LNCaP clone FGC (cell line): ENCODE results near the gene RSRC1.
"Not testable (repeated sequence)": the region's sequence is repeated elsewhere in the genome, so short reads cannot be mapped to it uniquely, and the experiment has no call there.

Source experiments
- DNase-seq: peaks from one replicate; pipeline ENCODE4 v3.0.0-alpha.2; 2011; ENCODE audit warnings: low read depth
- H3K4me3 ChIP-seq: 2 replicates; pipeline ENCODE4 v1.5.1; 2011; ENCODE audit warnings: mild to moderate bottlenecking, low read depth, low read length, control low read depth
- TF ChIP-seq, protein P1 (sequence below): IDR thresholded peaks from 2 replicates; pipeline ENCODE4 v1.5.1; 2012; ENCODE audit warnings: mild to moderate bottlenecking; ENCODE audit not compliant: control insufficient read depth, insufficient read depth; ENCODE audit errors: extremely low read depth

Gene RSRC1

GRCh38 chr3:158308236-158308928 is 198.5 kb downstream of the RSRC1 start:
- no peak for DNase-seq
- no peak overlapping the region for H3K4me3 ChIP-seq
- TF ChIP-seq, protein P1, sequence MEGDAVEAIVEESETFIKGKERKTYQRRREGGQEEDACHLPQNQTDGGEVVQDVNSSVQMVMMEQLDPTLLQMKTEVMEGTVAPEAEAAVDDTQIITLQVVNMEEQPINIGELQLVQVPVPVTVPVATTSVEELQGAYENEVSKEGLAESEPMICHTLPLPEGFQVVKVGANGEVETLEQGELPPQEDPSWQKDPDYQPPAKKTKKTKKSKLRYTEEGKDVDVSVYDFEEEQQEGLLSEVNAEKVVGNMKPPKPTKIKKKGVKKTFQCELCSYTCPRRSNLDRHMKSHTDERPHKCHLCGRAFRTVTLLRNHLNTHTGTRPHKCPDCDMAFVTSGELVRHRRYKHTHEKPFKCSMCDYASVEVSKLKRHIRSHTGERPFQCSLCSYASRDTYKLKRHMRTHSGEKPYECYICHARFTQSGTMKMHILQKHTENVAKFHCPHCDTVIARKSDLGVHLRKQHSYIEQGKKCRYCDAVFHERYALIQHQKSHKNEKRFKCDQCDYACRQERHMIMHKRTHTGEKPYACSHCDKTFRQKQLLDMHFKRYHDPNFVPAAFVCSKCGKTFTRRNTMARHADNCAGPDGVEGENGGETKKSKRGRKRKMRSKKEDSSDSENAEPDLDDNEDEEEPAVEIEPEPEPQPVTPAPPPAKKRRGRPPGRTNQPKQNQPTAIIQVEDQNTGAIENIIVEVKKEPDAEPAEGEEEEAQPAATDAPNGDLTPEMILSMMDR: no peak

DNA sequence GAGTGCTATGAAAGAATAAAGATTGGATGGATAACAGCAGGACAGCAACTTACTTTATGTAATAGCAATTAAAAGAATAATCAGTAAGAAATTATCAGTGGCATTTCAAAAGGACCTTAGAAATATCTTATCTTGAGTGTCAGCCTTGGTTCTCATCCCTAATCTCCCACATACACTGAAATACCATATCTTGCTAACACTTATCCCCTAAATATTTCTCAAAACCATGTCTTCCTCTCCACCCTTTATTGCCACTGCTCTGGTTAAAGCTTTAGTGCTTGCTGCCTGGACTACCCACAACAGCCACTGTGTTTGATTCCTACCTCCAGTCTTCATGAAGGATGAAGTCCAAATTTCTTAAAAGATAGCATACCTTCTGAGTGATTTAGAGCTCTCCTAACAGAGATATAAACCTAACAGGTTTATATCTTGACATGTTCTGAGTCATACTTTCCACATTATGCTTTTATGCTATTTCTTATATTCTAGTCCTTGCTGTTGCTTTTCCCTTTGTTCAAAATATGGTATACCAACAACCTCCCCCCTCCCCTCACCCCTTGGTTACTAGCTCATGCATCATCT is 202.8 kb downstream of the RSRC1 start:
- no peak overlapping the region for H3K4me3 ChIP-seq

DNA sequence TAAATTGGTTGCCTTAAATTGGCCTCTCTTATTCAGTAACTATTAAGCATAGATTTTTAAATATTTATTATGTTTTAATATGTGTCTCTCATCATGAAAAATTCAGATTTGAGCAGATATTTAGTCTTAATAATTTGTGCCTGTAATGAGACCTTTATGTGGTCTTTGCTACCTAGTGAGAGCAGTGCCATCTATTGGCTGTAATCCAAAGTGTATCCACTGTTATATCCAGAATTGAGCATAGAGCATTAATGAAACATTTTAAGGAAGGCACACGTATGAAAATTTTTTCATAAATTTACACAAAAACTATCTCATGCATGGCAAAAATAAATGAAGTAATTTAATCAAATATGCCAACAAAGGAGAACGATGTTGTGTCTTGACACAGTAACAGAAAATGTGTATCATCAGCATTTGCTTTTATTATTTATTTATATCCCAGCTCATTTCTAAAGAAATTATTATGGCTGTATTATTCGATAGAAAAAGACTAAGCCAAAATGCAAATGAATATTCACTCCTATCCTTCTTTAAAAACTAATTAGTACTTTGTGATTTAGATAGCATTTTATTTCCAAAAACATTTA is 203.5 kb downstream of the RSRC1 start:
- peak; percentile 21 for DNase-seq
- TF ChIP-seq, protein P1: peak; percentile 55
- no peak overlapping the region for H3K4me3 ChIP-seq

More for the DNA sequence above, 202.8 kb downstream of the RSRC1 start:
- TF ChIP-seq, protein P1: no peak
- DNase-seq: no peak

- H3K4me3 ChIP-seq: no peak overlapping the region
- TF ChIP-seq, protein P1: no peak
- DNase-seq: no peak
Measured at GRCh38 chr3:158314426-158315357, 204.8 kb downstream of the RSRC1 start.

GRCh38 chr3:158329696-158330441 is 220.0 kb downstream of the RSRC1 start:
- H3K4me3 ChIP-seq, DNase-seq: not testable (repeated sequence)

- H3K4me3 ChIP-seq: no peak overlapping the region
- TF ChIP-seq, protein P1: no peak
- no peak for DNase-seq
Measured at GRCh38 chr3:158330870-158331269, 221.0 kb downstream of the RSRC1 start.
